GM12878 (cell line): ENCODE measurements around the gene TPO. TPM values are rescaled to one million over a fixed set of nuclear protein-coding genes. Genes with fewer than 3 reads are reported as not detected.

Source experiments
- ATAC-seq: fragments of 200-7000 bp; cut with Tn5 transposase; 3 replicates; pipeline ENCODE4 v1.9.1; 2020; ENCODE audit warnings: mild to moderate bottlenecking, moderate library complexity
- BruUV-seq: library from RNA; stranded (reverse); fragments of 400-500 nt; replicated peaks from 2 replicates; lab custom pipeline; 2021; lab: Mats Ljungman, UMichigan
- CTCF ChIA-PET: fragments of 300-600 bp; sonication (Branson Sonifier 250); formaldehyde crosslinking; extraction: SDS; loops from one replicate; lab custom pipeline; 2021; ENCODE audit warnings: inconsistent platforms; lab: Yijun Ruan, JAX
- POLR2A ChIA-PET: fragments of 350-600 bp; formaldehyde crosslinking; extraction: SDS; loops from one replicate; lab custom pipeline; 2021; ENCODE audit warnings: inconsistent platforms; lab: Charles Lee
- RAD21 ChIA-PET: fragments of 300-600 bp; sonication (Branson Sonifier 250); formaldehyde crosslinking; loops from one replicate; lab custom pipeline; 2023; ENCODE audit warnings: antibody characterized with exemption; ENCODE audit not compliant: unreplicated experiment; lab: Charles Lee
- SMC1A ChIA-PET: fragments of 300-600 bp; sonication (Branson Sonifier 250); formaldehyde crosslinking; loops from one replicate; lab custom pipeline; 2023; ENCODE audit not compliant: unreplicated experiment, uncharacterized antibody; lab: Charles Lee
- DNase-seq: peaks from one replicate; pipeline ENCODE4 v3.0.0-alpha.2; 2011; ENCODE audit warnings: low read depth, low spot score
- FAIRE-seq: peaks from 3 replicates; lab custom pipeline; 2011; peaks lifted over from hg19 to GRCh38; lab: Jason Lieb, UNC
- H2AFZ ChIP-seq: 2 replicates; pipeline ENCODE4 v1.6.0; 2011; ENCODE audit warnings: low read depth, low read length, control low read depth; ENCODE audit not compliant: control insufficient read depth
- H3K27ac ChIP-seq: 2 replicates; pipeline ENCODE4 v1.5.1; 2011; ENCODE audit warnings: control low read depth; ENCODE audit not compliant: control insufficient read depth, insufficient read depth
- H3K27me3 ChIP-seq, 2 experiments: replicated peaks in 1 of 2; 2 replicates each; pipeline versions ENCODE4 v1.6.0 to v1.6.1; 2011; ENCODE audit warnings: low read length in 1 of 2; ENCODE audit not compliant: control insufficient read depth in 2 of 2, insufficient read depth in 2 of 2
- H3K36me3 ChIP-seq, 2 experiments: 2 replicates each; pipeline ENCODE4 v1.5.1; 2011; ENCODE audit warnings: low read length in 1 of 2; ENCODE audit not compliant: control insufficient read depth in 2 of 2, insufficient read depth in 2 of 2
- H3K4me1 ChIP-seq: 2 replicates; pipeline ENCODE4 v1.6.1; 2011; ENCODE audit warnings: mild to moderate bottlenecking, low read length, moderate library complexity, mixed read lengths; ENCODE audit not compliant: control insufficient read depth, insufficient read depth
- H3K4me2 ChIP-seq: 2 replicates; pipeline ENCODE4 v1.6.0; 2011; ENCODE audit warnings: control low read depth; ENCODE audit not compliant: control insufficient read depth, insufficient read depth
- H3K4me3 ChIP-seq: fragments of 200-600 bp; sonication (generic); 2 replicates; pipeline ENCODE4 v1.5.1; 2016
- H3K79me2 ChIP-seq: 2 replicates; pipeline ENCODE4 v1.6.0; 2011; ENCODE audit warnings: low read length; ENCODE audit not compliant: control insufficient read depth, insufficient read depth
- H3K9ac ChIP-seq: 2 replicates; pipeline ENCODE4 v1.8.0; 2011; ENCODE audit warnings: low read length, control low read depth, mixed read lengths; ENCODE audit not compliant: control insufficient read depth, insufficient read depth
- H3K9me3 ChIP-seq: replicated peaks from 3 replicates; pipeline ENCODE4 v1.5.1; 2011; ENCODE audit warnings: mild to moderate bottlenecking, low read length; ENCODE audit not compliant: control insufficient read depth, insufficient read depth
- H4K20me1 ChIP-seq: 2 replicates; pipeline ENCODE4 v1.6.0; 2011; ENCODE audit not compliant: control insufficient read depth, insufficient read depth
- BHLHE40 ChIP-seq, 2 experiments: fragments of 450-650 bp in 1 of 2; IDR thresholded peaks; 2 replicates each; pipeline ENCODE4 v1.6.1; 2011 to 2017; ENCODE audit warnings: low read depth in 2 of 2, borderline replicate concordance in 1 of 2, improper control_type of control experiment in 1 of 2, low read length in 1 of 2, mild to moderate bottlenecking in 1 of 2
- EED ChIP-seq: sonication (generic); IDR thresholded peaks from 2 replicates; pipeline ENCODE4 v1.6.1; 2016; ENCODE audit warnings: antibody characterized with exemption, low read depth
- IKZF2 ChIP-seq, 2 experiments: fragments of 450-650 bp; IDR thresholded peaks; 2 replicates each; pipeline ENCODE4 v1.6.1; 2017; ENCODE audit warnings: mild to moderate bottlenecking in 2 of 2, moderate library complexity in 2 of 2
- MEF2B ChIP-seq: fragments of 450-650 bp; IDR thresholded peaks from 2 replicates; pipeline ENCODE4 v1.6.1; 2018; ENCODE audit warnings: mild to moderate bottlenecking, moderate library complexity; ENCODE audit not compliant: partially characterized antibody, poor library complexity, severe bottlenecking
- NFXL1 ChIP-seq: fragments of 450-650 bp; IDR thresholded peaks from 2 replicates; pipeline ENCODE4 v1.6.1; 2017; ENCODE audit warnings: antibody characterized with exemption, mild to moderate bottlenecking, borderline replicate concordance
- SMAD1 ChIP-seq: fragments of 450-650 bp; IDR thresholded peaks from 2 replicates; pipeline ENCODE4 v1.6.1; 2018; ENCODE audit warnings: mild to moderate bottlenecking, low read depth; ENCODE audit not compliant: partially characterized antibody
- TAF1 ChIP-seq: IDR thresholded peaks from 2 replicates; pipeline ENCODE4 v1.6.1; 2011; ENCODE audit warnings: mild to moderate bottlenecking, low read depth, low read length, borderline replicate concordance
- WGBS: methylation state at CpG from one replicate; pipeline ENCODE4 v1.1.6; 2016; ENCODE audit warnings: low lambda C conversion rate; ENCODE audit not compliant: insufficient replicate concordance, insufficient coverage; ENCODE audit errors: missing lambda C conversion rate; 5-methylcytosine and 5-hydroxymethylcytosine counted together
- in situ Hi-C: fragments of 300-500 bp; cut with MboI; formaldehyde crosslinking; loops from 9 replicates; pipeline ENCODE4 v1.14.3; 2018; ENCODE audit warnings: mixed read lengths
- intact Hi-C: fragments of 100-400 bp; cut with micrococcal nuclease; formaldehyde crosslinking; loops from one replicate; pipeline ENCODE4 v1.14.2; 2022; ENCODE audit not compliant: unreplicated experiment
- polyA plus RNA-seq, 11 experiments: library from polyadenylated mRNA; depleted of rRNA in 4 of 11; unstranded in 6 of 11; stranded (reverse) in 5 of 11; fragments of >200 nt; fragmentation: Nextera tagmentation in 4 of 11; fragmentation: Illumina TruSeq in 1 of 11; extraction: Ambion mirVana in 4 of 11; extraction: Trizol in 1 of 11; gene quantifications; 1 replicate in 1 of 11; 2 replicates in 10 of 11; pipeline versions ENCODE4 v1.2.1 to v1.2.3, GENCODE V29; 2011 to 2016; ENCODE audit warnings: inconsistent platforms in 2 of 11, missing spikeins in 2 of 11, low read depth in 1 of 11
- total RNA-seq, 4 experiments: library from RNA; depleted of rRNA in 3 of 4; stranded (reverse); fragments of >200 nt in 3 of 4; fragmentation: Illumina TruSeq in 1 of 4; extraction: Trizol in 1 of 4; gene quantifications; 2 replicates each; pipeline versions ENCODE4 v1.2.1 to v1.2.3, GENCODE V29; 2013 to 2021
- TF ChIP-seq, protein P1 (sequence below): IDR thresholded peaks from 2 replicates; pipeline ENCODE4 v1.6.1; 2012; ENCODE audit warnings: low read depth, low read length, improper control_type of control experiment
- TF ChIP-seq, protein P2 (sequence below): fragments of 150-350 bp; IDR thresholded peaks from 2 replicates; pipeline ENCODE4 v1.6.1; 2016; ENCODE audit warnings: low read depth, low read length
- TF ChIP-seq, protein P3 (sequence below): fragments of 450-650 bp; IDR thresholded peaks from 2 replicates; pipeline ENCODE4 v1.6.1; 2017; ENCODE audit warnings: mild to moderate bottlenecking, moderate library complexity

Gene TPO
- total and polyA plus RNA-seq, 10 of the 15 experiments (the other 5 are each of a cell fraction or from before 2014, with no cell fraction given), result 0.07 to 0.11 TPM; not detected in 8

DNA sequence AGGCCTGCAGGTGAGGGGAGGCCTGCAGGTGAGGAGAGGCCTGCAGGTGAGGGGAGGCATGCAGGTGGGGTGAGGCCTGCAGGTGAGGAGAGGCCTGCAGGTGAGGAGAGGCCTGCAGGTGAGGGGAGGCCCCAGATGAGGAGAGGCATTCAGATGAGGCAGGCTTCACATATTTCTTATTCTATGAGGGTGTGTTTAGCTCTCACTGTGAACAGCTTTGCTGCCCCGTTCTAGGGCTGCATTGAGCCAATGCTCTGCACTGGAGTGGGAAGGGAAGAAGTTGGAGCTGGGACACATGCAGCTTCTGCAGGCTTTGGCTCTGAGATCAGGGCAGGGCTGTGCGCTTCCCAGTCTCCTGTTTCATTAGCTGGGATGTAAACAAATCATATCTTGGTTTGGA is 19.5 kb downstream of the TPO start:
- ChIA-PET RAD21 (no interaction called here), CTCF (no interaction called here), SMC1A (no interaction called here), POLR2A (no interaction called here)
- Histone ChIP-seq H4K20me1 (no peaks in the 10 kb centered on the region), H3K4me3 (no peak overlapping the region), H3K36me3 (no peaks in the 10 kb centered on the region), H2AFZ (no peak overlapping the region), H3K4me2 (no peak overlapping the region), H3K79me2 (no peaks in the 10 kb centered on the region), H3K4me1 (no peaks in the 10 kb centered on the region), H3K27me3 (no peaks in the 10 kb centered on the region), H3K9ac (no peak overlapping the region), H3K27ac (no peak overlapping the region), H3K9me3 (no peaks in the 10 kb centered on the region)
- 21% methylated on average over 2 of the region's 2 CpGs for WGBS
- FAIRE-seq, result no peak
- in situ Hi-C loops (no loop called here), intact Hi-C loops (no loop called here)
- no peak for DNase-seq
- TF ChIP-seq, protein P1, sequence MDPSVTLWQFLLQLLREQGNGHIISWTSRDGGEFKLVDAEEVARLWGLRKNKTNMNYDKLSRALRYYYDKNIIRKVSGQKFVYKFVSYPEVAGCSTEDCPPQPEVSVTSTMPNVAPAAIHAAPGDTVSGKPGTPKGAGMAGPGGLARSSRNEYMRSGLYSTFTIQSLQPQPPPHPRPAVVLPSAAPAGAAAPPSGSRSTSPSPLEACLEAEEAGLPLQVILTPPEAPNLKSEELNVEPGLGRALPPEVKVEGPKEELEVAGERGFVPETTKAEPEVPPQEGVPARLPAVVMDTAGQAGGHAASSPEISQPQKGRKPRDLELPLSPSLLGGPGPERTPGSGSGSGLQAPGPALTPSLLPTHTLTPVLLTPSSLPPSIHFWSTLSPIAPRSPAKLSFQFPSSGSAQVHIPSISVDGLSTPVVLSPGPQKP, result no peak
- TF ChIP-seq, protein P2, sequence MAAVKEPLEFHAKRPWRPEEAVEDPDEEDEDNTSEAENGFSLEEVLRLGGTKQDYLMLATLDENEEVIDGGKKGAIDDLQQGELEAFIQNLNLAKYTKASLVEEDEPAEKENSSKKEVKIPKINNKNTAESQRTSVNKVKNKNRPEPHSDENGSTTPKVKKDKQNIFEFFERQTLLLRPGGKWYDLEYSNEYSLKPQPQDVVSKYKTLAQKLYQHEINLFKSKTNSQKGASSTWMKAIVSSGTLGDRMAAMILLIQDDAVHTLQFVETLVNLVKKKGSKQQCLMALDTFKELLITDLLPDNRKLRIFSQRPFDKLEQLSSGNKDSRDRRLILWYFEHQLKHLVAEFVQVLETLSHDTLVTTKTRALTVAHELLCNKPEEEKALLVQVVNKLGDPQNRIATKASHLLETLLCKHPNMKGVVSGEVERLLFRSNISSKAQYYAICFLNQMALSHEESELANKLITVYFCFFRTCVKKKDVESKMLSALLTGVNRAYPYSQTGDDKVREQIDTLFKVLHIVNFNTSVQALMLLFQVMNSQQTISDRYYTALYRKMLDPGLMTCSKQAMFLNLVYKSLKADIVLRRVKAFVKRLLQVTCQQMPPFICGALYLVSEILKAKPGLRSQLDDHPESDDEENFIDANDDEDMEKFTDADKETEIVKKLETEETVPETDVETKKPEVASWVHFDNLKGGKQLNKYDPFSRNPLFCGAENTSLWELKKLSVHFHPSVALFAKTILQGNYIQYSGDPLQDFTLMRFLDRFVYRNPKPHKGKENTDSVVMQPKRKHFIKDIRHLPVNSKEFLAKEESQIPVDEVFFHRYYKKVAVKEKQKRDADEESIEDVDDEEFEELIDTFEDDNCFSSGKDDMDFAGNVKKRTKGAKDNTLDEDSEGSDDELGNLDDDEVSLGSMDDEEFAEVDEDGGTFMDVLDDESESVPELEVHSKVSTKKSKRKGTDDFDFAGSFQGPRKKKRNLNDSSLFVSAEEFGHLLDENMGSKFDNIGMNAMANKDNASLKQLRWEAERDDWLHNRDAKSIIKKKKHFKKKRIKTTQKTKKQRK, result no peak
- TF ChIP-seq EED (no peak), MEF2B (no peak), NFXL1 (no peak), BHLHE40 (IDR thresholded peaks at IDR 0.05; ENCODE audit: borderline replicate concordance in 1 of 2, low read depth in 2 of 2, low read length in 1 of 2) (no peak), IKZF2 (IDR thresholded peaks at IDR 0.05) (no peak), SMAD1 (no peak), TAF1 (no peak)
- TF ChIP-seq, protein P3, sequence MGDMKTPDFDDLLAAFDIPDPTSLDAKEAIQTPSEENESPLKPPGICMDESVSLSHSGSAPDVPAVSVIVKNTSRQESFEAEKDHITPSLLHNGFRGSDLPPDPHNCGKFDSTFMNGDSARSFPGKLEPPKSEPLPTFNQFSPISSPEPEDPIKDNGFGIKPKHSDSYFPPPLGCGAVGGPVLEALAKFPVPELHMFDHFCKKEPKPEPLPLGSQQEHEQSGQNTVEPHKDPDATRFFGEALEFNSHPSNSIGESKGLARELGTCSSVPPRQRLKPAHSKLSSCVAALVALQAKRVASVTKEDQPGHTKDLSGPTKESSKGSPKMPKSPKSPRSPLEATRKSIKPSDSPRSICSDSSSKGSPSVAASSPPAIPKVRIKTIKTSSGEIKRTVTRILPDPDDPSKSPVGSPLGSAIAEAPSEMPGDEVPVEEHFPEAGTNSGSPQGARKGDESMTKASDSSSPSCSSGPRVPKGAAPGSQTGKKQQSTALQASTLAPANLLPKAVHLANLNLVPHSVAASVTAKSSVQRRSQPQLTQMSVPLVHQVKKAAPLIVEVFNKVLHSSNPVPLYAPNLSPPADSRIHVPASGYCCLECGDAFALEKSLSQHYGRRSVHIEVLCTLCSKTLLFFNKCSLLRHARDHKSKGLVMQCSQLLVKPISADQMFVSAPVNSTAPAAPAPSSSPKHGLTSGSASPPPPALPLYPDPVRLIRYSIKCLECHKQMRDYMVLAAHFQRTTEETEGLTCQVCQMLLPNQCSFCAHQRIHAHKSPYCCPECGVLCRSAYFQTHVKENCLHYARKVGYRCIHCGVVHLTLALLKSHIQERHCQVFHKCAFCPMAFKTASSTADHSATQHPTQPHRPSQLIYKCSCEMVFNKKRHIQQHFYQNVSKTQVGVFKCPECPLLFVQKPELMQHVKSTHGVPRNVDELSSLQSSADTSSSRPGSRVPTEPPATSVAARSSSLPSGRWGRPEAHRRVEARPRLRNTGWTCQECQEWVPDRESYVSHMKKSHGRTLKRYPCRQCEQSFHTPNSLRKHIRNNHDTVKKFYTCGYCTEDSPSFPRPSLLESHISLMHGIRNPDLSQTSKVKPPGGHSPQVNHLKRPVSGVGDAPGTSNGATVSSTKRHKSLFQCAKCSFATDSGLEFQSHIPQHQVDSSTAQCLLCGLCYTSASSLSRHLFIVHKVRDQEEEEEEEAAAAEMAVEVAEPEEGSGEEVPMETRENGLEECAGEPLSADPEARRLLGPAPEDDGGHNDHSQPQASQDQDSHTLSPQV, result no peak
- no peak for ATAC-seq
- BruUV-seq, result no TSS peak
